ENCODE data around the gene NFASC. TPM values are rescaled to one million over a fixed set of nuclear protein-coding genes. Genes with fewer than 3 reads are reported as not detected.

NFASC gene
- total and polyA plus RNA-seq, 7 donors = 0.46 to 105 (median 17.6) TPM

- intact Hi-C loops (cut with DNase I) = no loop called here
- Histone ChIP-seq H3K4me3 (no peak overlapping the region), H3K36me3 (no peaks in the 10 kb centered on the region), H3K9me3 (no peaks in the 10 kb centered on the region), H3K4me1 (no peaks in the 10 kb centered on the region), H3K27ac (no peak overlapping the region), H3K27me3 (no peaks in the 10 kb centered on the region)
- TF ChIP-seq POLR2A (IDR thresholded peaks at IDR 0.05) (no peak), EP300 (IDR thresholded peaks at IDR 0.05) (no peak), CTCF (IDR thresholded peaks at IDR 0.05) (no peak), POLR2AphosphoS5 (IDR thresholded peaks at IDR 0.05) (no peak)
- 46 to 75% methylated on average over 7 of the region's 7 CpGs for WGBS, 2 donors
- peak; percentile 26 for DNase-seq
Observed at GRCh38 chr1:204932573-204932909, 61.9 kb downstream of the NFASC start.

- Histone ChIP-seq H3K9me3 (no peaks in the 10 kb centered on the region), H3K4me3 (no peak overlapping the region), H3K4me1 (no peaks in the 10 kb centered on the region), H3K36me3 (no peaks in the 10 kb centered on the region), H3K27ac (no peak overlapping the region), H3K27me3 (no peaks in the 10 kb centered on the region)
- intact Hi-C loops (cut with DNase I) = no loop called here
- WGBS, 2 donors = 78 to 82% methylated on average over 3 of the region's 3 CpGs
- DNase-seq = no peak
- no peak for TF ChIP-seq EP300 (IDR thresholded peaks at IDR 0.05)
- no peak for TF ChIP-seq POLR2AphosphoS5 (IDR thresholded peaks at IDR 0.05)
- TF ChIP-seq CTCF (IDR thresholded peaks at IDR 0.05) = no peak
Observed at GRCh38 chr1:204935155-204935554, 64.5 kb downstream of the NFASC start.

DNA sequence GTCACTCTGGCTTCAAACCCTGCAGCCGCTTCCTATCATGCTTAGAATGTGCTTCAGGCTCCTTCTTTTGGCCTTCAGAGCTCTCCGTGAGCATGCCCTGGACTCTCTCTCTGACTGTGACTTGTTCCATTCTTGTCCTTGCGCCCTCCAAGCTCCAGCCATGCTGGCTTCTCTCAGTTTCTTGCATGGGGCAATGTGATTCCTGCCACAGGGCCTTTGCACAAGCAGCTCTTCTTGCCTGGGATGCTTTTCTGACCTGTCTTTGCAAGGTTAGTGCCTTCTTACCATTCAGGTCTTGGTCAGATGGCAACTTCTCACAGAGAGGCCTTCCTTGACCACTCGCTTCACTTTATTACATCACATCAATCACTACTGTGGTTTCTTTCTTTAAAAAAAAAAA lies 66.1 kb downstream of the NFASC start:
- TF ChIP-seq POLR2A (IDR thresholded peaks at IDR 0.05) = no peak
- no peak for TF ChIP-seq POLR2AphosphoS5 (IDR thresholded peaks at IDR 0.05)
- 70% methylated on average over 4 of the region's 4 CpGs for WGBS, 2 donors
- H3K36me3 ChIP-seq = no peaks in the 10 kb centered on the region
- peaks cover 0 to 13% (median 2%) of the 10 kb centered on the region in 4 donors for H3K4me1 ChIP-seq
- H3K27ac ChIP-seq = no peak overlapping the region
- H3K9me3 ChIP-seq = no peaks in the 10 kb centered on the region
- intact Hi-C loops (cut with DNase I) = no loop called here
- peak; percentile 28 for DNase-seq
- no peaks in the 10 kb centered on the region for H3K27me3 ChIP-seq
- no peak overlapping the region for H3K4me3 ChIP-seq

GRCh38 chr1:204937901-204938300 lies 67.2 kb downstream of the NFASC start:
- WGBS, 2 donors = 87 to 89% methylated on average over 11 of the region's 11 CpGs
- no peak for TF ChIP-seq POLR2AphosphoS5 (IDR thresholded peaks at IDR 0.05)
- TF ChIP-seq CTCF (IDR thresholded peaks at IDR 0.05) = no peak
- no peak for TF ChIP-seq EP300 (IDR thresholded peaks at IDR 0.05)
- no peak for TF ChIP-seq POLR2A (IDR thresholded peaks at IDR 0.05)
- Histone ChIP-seq H3K4me1 (peaks cover 0 to 17% (median 7%) of the 10 kb centered on the region in 4 donors), H3K4me3 (no peak overlapping the region), H3K36me3 (no peaks in the 10 kb centered on the region), H3K9me3 (no peaks in the 10 kb centered on the region), H3K27ac (no peak overlapping the region), H3K27me3 (no peaks in the 10 kb centered on the region)
- DNase-seq = no peak
- intact Hi-C loops (cut with DNase I) = no loop called here

GRCh38 chr1:204940591-204940990 lies 69.9 kb downstream of the NFASC start:
- intact Hi-C loops (cut with DNase I) = loop anchor here (5.0 kb wide), 1 partner anchor 373 kb away; no protein-coding TSS in a partner anchor
- Histone ChIP-seq H3K4me1 (peaks cover 0 to 17% (median 7%) of the 10 kb centered on the region in 4 donors), H3K36me3 (peaks cover 0 to 7% (median 0%) of the 10 kb centered on the region in 4 donors), H3K27me3 (no peaks in the 10 kb centered on the region), H3K27ac (peak overlapping the region in 2 of 4 donors; percentile 58), H3K4me3 (no peak overlapping the region), H3K9me3 (no peaks in the 10 kb centered on the region)
- DNase-seq = no peak
- TF ChIP-seq POLR2AphosphoS5 (IDR thresholded peaks at IDR 0.05) = no peak
- TF ChIP-seq POLR2A (IDR thresholded peaks at IDR 0.05) = no peak
- TF ChIP-seq CTCF (IDR thresholded peaks at IDR 0.05) = no peak
- TF ChIP-seq EP300 (IDR thresholded peaks at IDR 0.05) = no peak
- WGBS, 2 donors = 78 to 91% methylated on average over 2 of the region's 2 CpGs

All from sigmoid colon (tissue), 7 donors.